SK-N-SH (cell line): Measurements from ENCODE around the gene CACNA1G.

Experiments used
- MAX ChIP-seq: IDR thresholded peaks from 2 replicates; pipeline ENCODE4 v1.4.0; 2012; ENCODE audit warnings: low read depth
- NFIC ChIP-seq: IDR thresholded peaks from 2 replicates; pipeline ENCODE4 v1.4.0; 2012; ENCODE audit warnings: borderline replicate concordance
- PBX3 ChIP-seq: IDR thresholded peaks from 2 replicates; pipeline ENCODE4; 2012
- REST ChIP-seq: IDR thresholded peaks from 2 replicates; pipeline ENCODE4 v1.6.1; 2012; ENCODE audit warnings: mild to moderate bottlenecking, low read depth, low read length, moderate library complexity
- SIN3A ChIP-seq: IDR thresholded peaks from 2 replicates; pipeline ENCODE4 v1.6.1; 2012; ENCODE audit warnings: low read depth, mild to moderate bottlenecking, low read length, moderate library complexity, borderline replicate concordance
- TCF12 ChIP-seq: IDR thresholded peaks from 2 replicates; pipeline ENCODE4 v1.4.0; 2012
- USF1 ChIP-seq: IDR thresholded peaks from 2 replicates; pipeline ENCODE4 v1.4.0; 2012; ENCODE audit warnings: low read depth, borderline replicate concordance
- TF ChIP-seq, protein P1 (sequence below): fragments of 200-600 bp; sonication (generic); IDR thresholded peaks from 2 replicates; pipeline ENCODE4 v1.6.1; 2017; ENCODE audit warnings: antibody characterized with exemption, mild to moderate bottlenecking, moderate library complexity

GRCh38 chr17:50568659-50569058, 8.1 kb downstream of the CACNA1G start:
- TF ChIP-seq, protein P1, sequence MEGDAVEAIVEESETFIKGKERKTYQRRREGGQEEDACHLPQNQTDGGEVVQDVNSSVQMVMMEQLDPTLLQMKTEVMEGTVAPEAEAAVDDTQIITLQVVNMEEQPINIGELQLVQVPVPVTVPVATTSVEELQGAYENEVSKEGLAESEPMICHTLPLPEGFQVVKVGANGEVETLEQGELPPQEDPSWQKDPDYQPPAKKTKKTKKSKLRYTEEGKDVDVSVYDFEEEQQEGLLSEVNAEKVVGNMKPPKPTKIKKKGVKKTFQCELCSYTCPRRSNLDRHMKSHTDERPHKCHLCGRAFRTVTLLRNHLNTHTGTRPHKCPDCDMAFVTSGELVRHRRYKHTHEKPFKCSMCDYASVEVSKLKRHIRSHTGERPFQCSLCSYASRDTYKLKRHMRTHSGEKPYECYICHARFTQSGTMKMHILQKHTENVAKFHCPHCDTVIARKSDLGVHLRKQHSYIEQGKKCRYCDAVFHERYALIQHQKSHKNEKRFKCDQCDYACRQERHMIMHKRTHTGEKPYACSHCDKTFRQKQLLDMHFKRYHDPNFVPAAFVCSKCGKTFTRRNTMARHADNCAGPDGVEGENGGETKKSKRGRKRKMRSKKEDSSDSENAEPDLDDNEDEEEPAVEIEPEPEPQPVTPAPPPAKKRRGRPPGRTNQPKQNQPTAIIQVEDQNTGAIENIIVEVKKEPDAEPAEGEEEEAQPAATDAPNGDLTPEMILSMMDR = no peak
- TF ChIP-seq PBX3 (no peak), SIN3A (no peak), MAX (no peak), REST (no peak), TCF12 (no peak), NFIC (no peak), USF1 (no peak)
